ENCODE measurements around the gene KSR1. TPM values are rescaled to one million over a fixed set of nuclear protein-coding genes. Genes with fewer than 3 reads are reported as not detected.

Gene KSR1
- total RNA-seq, 1 donor: 6.5 TPM

DNA sequence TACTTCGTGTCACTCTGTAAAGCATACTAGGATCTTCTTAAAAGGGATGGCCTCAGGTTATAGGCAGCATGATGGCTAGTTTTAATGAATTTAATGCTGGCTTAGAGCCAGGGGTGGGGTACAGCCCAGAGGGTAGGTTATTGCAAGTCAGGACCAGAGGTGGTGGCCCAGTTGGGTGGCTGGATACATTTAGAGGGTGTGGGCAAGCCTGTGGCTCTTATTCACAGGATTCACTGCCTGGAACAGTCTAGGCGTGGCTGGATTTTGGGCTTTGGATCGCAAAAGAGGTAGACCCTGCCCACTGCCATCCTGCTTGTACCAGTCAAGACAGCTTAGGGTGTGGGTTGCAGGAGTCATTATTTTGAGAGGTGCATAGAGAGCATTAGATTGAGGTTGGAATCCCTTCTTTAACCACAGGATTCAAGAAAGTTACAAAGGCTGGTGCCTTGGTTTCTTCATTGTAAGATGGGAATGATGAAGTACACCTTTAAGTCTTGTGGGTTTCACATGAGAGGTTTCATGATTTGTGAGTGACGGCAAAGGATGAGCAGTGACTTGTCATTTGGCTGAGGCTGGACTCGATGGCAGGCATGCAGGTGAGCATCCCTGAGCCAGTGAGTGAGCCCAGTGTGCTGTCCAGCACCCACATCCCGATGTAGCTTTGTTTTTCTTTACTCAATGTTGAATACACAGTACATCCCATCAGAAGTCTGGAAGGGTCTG is 85.2 kb downstream of the KSR1 start:
- DNase-seq (ENCODE audit: insufficient read length, low spot score, missing footprints): peak; percentile 3
- Histone ChIP-seq H3K27ac (ENCODE audit: low read depth, low read length) (peak overlapping the region; percentile 78), H3K9me3 (ENCODE audit: low read depth, low read length) (no peaks in the 10 kb centered on the region), H2AFZ (ENCODE audit: low read length) (no peak overlapping the region), H3K4me1 (ENCODE audit: insufficient read depth, low read length) (peaks cover 28% of the 10 kb centered on the region), H3K36me3 (ENCODE audit: insufficient read depth, low read length) (no peaks in the 10 kb centered on the region), H3K4me2 (ENCODE audit: insufficient read depth, low read length) (no peak overlapping the region), H3K79me2 (ENCODE audit: insufficient read depth, low read length) (no peaks in the 10 kb centered on the region), H4K20me1 (ENCODE audit: insufficient read depth, low read length) (peaks cover 8% of the 10 kb centered on the region), H3K27me3 (ENCODE audit: insufficient read depth, low read length) (peaks cover 19% of the 10 kb centered on the region), H3K4me3 (ENCODE audit: insufficient read depth, low read length) (no peak overlapping the region)
- TF ChIP-seq, protein P1, sequence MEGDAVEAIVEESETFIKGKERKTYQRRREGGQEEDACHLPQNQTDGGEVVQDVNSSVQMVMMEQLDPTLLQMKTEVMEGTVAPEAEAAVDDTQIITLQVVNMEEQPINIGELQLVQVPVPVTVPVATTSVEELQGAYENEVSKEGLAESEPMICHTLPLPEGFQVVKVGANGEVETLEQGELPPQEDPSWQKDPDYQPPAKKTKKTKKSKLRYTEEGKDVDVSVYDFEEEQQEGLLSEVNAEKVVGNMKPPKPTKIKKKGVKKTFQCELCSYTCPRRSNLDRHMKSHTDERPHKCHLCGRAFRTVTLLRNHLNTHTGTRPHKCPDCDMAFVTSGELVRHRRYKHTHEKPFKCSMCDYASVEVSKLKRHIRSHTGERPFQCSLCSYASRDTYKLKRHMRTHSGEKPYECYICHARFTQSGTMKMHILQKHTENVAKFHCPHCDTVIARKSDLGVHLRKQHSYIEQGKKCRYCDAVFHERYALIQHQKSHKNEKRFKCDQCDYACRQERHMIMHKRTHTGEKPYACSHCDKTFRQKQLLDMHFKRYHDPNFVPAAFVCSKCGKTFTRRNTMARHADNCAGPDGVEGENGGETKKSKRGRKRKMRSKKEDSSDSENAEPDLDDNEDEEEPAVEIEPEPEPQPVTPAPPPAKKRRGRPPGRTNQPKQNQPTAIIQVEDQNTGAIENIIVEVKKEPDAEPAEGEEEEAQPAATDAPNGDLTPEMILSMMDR (IDR thresholded peaks at IDR 0.05; ENCODE audit: extremely low read depth, low read depth, low read length): no peak

DNA sequence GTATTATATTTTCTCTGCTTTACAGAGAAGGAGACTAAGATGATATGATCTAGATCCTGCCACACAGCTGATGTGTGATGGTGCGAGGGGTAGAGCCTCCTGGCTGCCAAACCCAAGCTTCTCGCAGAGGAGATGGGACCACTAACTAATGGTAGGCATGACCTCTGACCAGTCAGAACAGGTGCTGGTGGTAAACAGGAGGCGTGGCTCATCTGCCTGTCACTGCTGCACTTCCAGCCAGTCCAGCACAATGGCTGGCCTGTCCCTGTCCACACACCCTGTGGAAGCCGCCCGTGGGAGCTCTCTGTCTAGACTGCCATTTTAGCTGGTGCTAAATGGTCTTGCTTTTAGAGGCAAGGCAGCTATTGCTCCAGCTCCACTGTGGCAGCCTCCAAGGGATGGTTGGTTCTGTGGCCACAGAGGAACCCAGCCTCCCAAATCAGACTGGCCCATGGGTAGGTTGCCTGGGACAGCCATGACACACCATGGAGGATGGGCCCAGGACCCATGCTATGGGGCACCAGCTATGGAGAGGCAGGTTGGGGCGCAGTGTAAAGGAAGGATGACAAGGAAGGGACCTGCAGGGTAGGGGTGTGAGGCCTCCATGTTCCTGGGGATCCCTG is 86.7 kb downstream of the KSR1 start:
- Histone ChIP-seq H3K4me2 (ENCODE audit: insufficient read depth, low read length) (no peak overlapping the region), H3K36me3 (ENCODE audit: insufficient read depth, low read length) (no peaks in the 10 kb centered on the region), H4K20me1 (ENCODE audit: insufficient read depth, low read length) (peaks cover 8% of the 10 kb centered on the region), H3K27me3 (ENCODE audit: insufficient read depth, low read length) (peaks cover 20% of the 10 kb centered on the region), H3K4me1 (ENCODE audit: insufficient read depth, low read length) (peaks cover 37% of the 10 kb centered on the region), H3K9me3 (ENCODE audit: low read depth, low read length) (no peaks in the 10 kb centered on the region), H3K79me2 (ENCODE audit: insufficient read depth, low read length) (no peaks in the 10 kb centered on the region), H3K27ac (ENCODE audit: low read depth, low read length) (no peak overlapping the region), H3K4me3 (ENCODE audit: insufficient read depth, low read length) (no peak overlapping the region), H2AFZ (ENCODE audit: low read length) (no peak overlapping the region)
- peak; percentile 48 for DNase-seq (ENCODE audit: insufficient read length, low spot score, missing footprints)
- TF ChIP-seq, protein P1 (IDR thresholded peaks at IDR 0.05; ENCODE audit: extremely low read depth, low read depth, low read length): no peak

DNA sequence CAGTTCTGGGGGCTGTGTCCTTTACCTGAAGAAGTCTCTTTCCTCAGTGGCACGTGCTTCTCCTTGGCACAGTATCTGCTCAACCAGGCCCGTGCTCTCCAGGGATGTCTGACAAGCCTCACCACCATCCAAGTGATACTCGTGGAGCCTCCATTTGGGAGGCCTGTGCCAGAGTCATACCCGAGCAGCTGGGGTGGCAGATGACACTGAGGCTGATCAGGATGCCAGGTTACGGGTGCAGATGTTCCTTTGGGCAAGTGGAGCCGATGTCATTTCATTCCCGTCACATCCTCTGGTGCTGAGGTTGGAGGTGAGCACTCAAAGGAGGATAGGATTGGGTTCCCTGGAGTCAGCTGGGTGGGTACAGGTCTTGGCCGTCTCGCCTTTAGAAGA is 87.2 kb downstream of the KSR1 start:
- Histone ChIP-seq H2AFZ (ENCODE audit: low read length) (no peak overlapping the region), H3K4me2 (ENCODE audit: insufficient read depth, low read length) (no peak overlapping the region), H3K4me3 (ENCODE audit: insufficient read depth, low read length) (no peak overlapping the region), H3K79me2 (ENCODE audit: insufficient read depth, low read length) (no peaks in the 10 kb centered on the region), H3K4me1 (ENCODE audit: insufficient read depth, low read length) (peaks cover 33% of the 10 kb centered on the region), H3K27me3 (ENCODE audit: insufficient read depth, low read length) (peaks cover 20% of the 10 kb centered on the region), H3K27ac (ENCODE audit: low read depth, low read length) (no peak overlapping the region), H3K9me3 (ENCODE audit: low read depth, low read length) (no peaks in the 10 kb centered on the region), H3K36me3 (ENCODE audit: insufficient read depth, low read length) (no peaks in the 10 kb centered on the region), H4K20me1 (ENCODE audit: insufficient read depth, low read length) (peaks cover 8% of the 10 kb centered on the region)
- DNase-seq (ENCODE audit: insufficient read length, low spot score, missing footprints): peak; percentile 36
- TF ChIP-seq, protein P1 (IDR thresholded peaks at IDR 0.05; ENCODE audit: extremely low read depth, low read depth, low read length): no peak

DNA sequence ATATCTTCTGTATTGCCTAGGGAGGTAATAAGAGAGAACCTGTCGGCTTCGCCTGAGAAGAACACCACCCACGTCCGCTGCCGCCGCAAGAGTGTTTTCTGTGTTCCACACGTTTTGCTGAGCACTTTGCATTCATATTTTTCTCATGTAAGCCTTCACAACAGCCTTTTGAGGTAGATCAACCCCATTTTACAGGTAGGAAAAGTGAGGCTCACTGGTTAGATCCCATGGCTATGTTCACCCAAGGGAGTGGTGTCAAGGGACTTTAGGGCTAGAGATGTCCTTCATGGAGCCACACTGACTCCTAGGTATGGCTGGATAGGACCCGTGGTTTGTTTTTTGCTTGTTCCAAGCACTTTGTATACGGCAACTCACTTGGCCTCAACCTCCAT is 87.7 kb downstream of the KSR1 start:
- no peak overlapping the region for H3K4me2 ChIP-seq (ENCODE audit: insufficient read depth, low read length)
- no peak overlapping the region for H2AFZ ChIP-seq (ENCODE audit: low read length)
- H4K20me1 ChIP-seq (ENCODE audit: insufficient read depth, low read length): peaks cover 8% of the 10 kb centered on the region
- H3K27me3 ChIP-seq (ENCODE audit: insufficient read depth, low read length): peaks cover 23% of the 10 kb centered on the region
- no peak overlapping the region for H3K27ac ChIP-seq (ENCODE audit: low read depth, low read length)
- peaks cover 31% of the 10 kb centered on the region for H3K4me1 ChIP-seq (ENCODE audit: insufficient read depth, low read length)
- no peaks in the 10 kb centered on the region for H3K36me3 ChIP-seq (ENCODE audit: insufficient read depth, low read length)
- H3K9me3 ChIP-seq (ENCODE audit: low read depth, low read length): no peaks in the 10 kb centered on the region
- TF ChIP-seq, protein P1 (IDR thresholded peaks at IDR 0.05; ENCODE audit: extremely low read depth, low read depth, low read length): no peak
- no peaks in the 10 kb centered on the region for H3K79me2 ChIP-seq (ENCODE audit: insufficient read depth, low read length)
- DNase-seq (ENCODE audit: insufficient read length, low spot score, missing footprints): no peak
- H3K4me3 ChIP-seq (ENCODE audit: insufficient read depth, low read length): no peak overlapping the region

Data from osteoblast (primary cell).